H1 (cell line): ENCODE data around the gene KDM8. TPM values are rescaled to one million over a fixed set of nuclear protein-coding genes. Genes with fewer than 3 reads are reported as not detected.

Source experiments
- CTCF ChIA-PET: fragments of 300-600 bp; sonication (Branson Sonifier 250); formaldehyde crosslinking; loops from one replicate; lab custom pipeline; 2021; ENCODE audit not compliant: partially characterized antibody; lab: Charles Lee
- POLR2A ChIA-PET: fragments of 300-600 bp; sonication (Branson Sonifier 250); formaldehyde crosslinking; loops from one replicate; lab custom pipeline; 2021; ENCODE audit warnings: inconsistent platforms; ENCODE audit not compliant: partially characterized antibody; lab: Charles Lee
- DNase-seq, 2 experiments: peaks; one replicate each; pipeline versions ENCODE4 v3.0.0 to v3.0.0-alpha.2; 2010 to 2022; ENCODE audit warnings: low spot score in 2 of 2, low read depth in 1 of 2, mixed read lengths in 1 of 2
- FAIRE-seq: peaks from 2 replicates; lab custom pipeline; 2011; peaks lifted over from hg19 to GRCh38; lab: Jason Lieb, UNC
- H2AFZ ChIP-seq: 2 replicates; pipeline ENCODE4 v1.8.1; 2012; ENCODE audit warnings: low read length, inconsistent platforms
- H2AK5ac ChIP-seq: 2 replicates; pipeline ENCODE4 v1.6.1; 2013; ENCODE audit warnings: low read depth, low read length
- H2BK120ac ChIP-seq: replicated peaks from 2 replicates; pipeline ENCODE3; 2013; ENCODE audit warnings: low read depth, low read length, inconsistent platforms
- H2BK12ac ChIP-seq: 2 replicates; pipeline ENCODE4 v1.6.1; 2013; ENCODE audit warnings: low read depth, low read length
- H2BK15ac ChIP-seq: 2 replicates; pipeline ENCODE4 v1.6.1; 2013; ENCODE audit warnings: low read length
- H2BK20ac ChIP-seq: 2 replicates; pipeline ENCODE4 v1.6.1; 2013; ENCODE audit warnings: low read length
- H2BK5ac ChIP-seq: 2 replicates; pipeline ENCODE4 v1.6.1; 2013; ENCODE audit warnings: low read depth, low read length
- H3K14ac ChIP-seq: 2 replicates; pipeline ENCODE4 v1.6.1; 2013; ENCODE audit warnings: inconsistent platforms; ENCODE audit not compliant: insufficient read length
- H3K18ac ChIP-seq: 2 replicates; pipeline ENCODE4 v1.6.1; 2013; ENCODE audit warnings: low read length; ENCODE audit errors: extremely low read depth
- H3K23ac ChIP-seq: 2 replicates; pipeline ENCODE4 v1.6.1; 2013; ENCODE audit warnings: inconsistent platforms; ENCODE audit not compliant: insufficient read length
- H3K23me2 ChIP-seq: 2 replicates; pipeline ENCODE4 v1.6.1; 2013; ENCODE audit warnings: low read depth, low read length
- H3K27ac ChIP-seq: 2 replicates; pipeline ENCODE4 v1.6.1; 2011; ENCODE audit warnings: low read depth, low read length, inconsistent platforms
- H3K27me3 ChIP-seq, 4 experiments: replicated peaks in 1 of 4; 1 replicate in 1 of 4; 2 replicates in 3 of 4; pipeline versions ENCODE4 v1.6.1 to v1.8.1; 2011 to 2013; ENCODE audit warnings: low read length in 3 of 4, mild to moderate bottlenecking in 3 of 4, inconsistent platforms in 2 of 4, mixed read lengths in 2 of 4, moderate library complexity in 1 of 4; ENCODE audit not compliant: control insufficient read depth in 3 of 4, insufficient read depth in 3 of 4; ENCODE audit errors: extremely low read depth in 1 of 4
- H3K36me3 ChIP-seq, 4 experiments: 2 replicates each; pipeline versions ENCODE4 v1.6.1 to v1.8.1; 2011 to 2013; ENCODE audit warnings: mild to moderate bottlenecking in 4 of 4, low read length in 3 of 4, moderate library complexity in 2 of 4, control low read depth in 1 of 4, inconsistent platforms in 1 of 4; ENCODE audit not compliant: insufficient read depth in 4 of 4, control insufficient read depth in 2 of 4
- H3K4ac ChIP-seq: replicated peaks from 2 replicates; pipeline ENCODE3; 2013; ENCODE audit warnings: low read length, low read depth, mixed read lengths, inconsistent platforms; ENCODE audit not compliant: insufficient read length
- H3K4me1 ChIP-seq, 4 experiments: replicated peaks in 1 of 4; 1 replicate in 1 of 4; 2 replicates in 3 of 4; pipeline versions ENCODE4 v1.6.1 to v1.8.1; 2011 to 2013; ENCODE audit warnings: low read length in 3 of 4, inconsistent platforms in 2 of 4, mixed read lengths in 1 of 4; ENCODE audit not compliant: insufficient read depth in 4 of 4, control insufficient read depth in 3 of 4
- H3K4me2 ChIP-seq, 2 experiments: 2 replicates each; pipeline versions ENCODE4 v1.6.1 to v1.8.1; 2011 to 2013; ENCODE audit warnings: low read depth in 2 of 2, low read length in 2 of 2, control low read depth in 1 of 2, inconsistent platforms in 1 of 2, mild to moderate bottlenecking in 1 of 2; ENCODE audit not compliant: insufficient read depth in 1 of 2
- H3K4me3 ChIP-seq, 4 experiments: fragments of 200-600, 300-600 bp in 1 of 4; sonication (generic), shearing (Covaris generic), sonication (Bioruptor Twin) in 1 of 4; 2 replicates each; pipeline versions ENCODE4 v1.5.1 to v1.8.1; 2011 to 2016; ENCODE audit warnings: low read length in 4 of 4, low read depth in 3 of 4, control low read depth in 2 of 4, inconsistent platforms in 2 of 4, mild to moderate bottlenecking in 2 of 4, mixed read lengths in 1 of 4, moderate library complexity in 1 of 4; ENCODE audit not compliant: insufficient read depth in 2 of 4; ENCODE audit errors: extremely low read depth in 1 of 4
- H3K56ac ChIP-seq: replicated peaks from 2 replicates; pipeline ENCODE3; 2013; ENCODE audit warnings: low read depth, mild to moderate bottlenecking, mixed read lengths, low read length, inconsistent platforms; ENCODE audit not compliant: insufficient read length
- H3K79me1 ChIP-seq: 2 replicates; pipeline ENCODE4 v1.6.1; 2013; ENCODE audit warnings: low read depth, low read length, control low read depth
- H3K79me2 ChIP-seq, 2 experiments: 2 replicates each; pipeline versions ENCODE4 v1.6.1 to v1.8.1; 2012 to 2013; ENCODE audit warnings: low read length in 2 of 2, mild to moderate bottlenecking in 2 of 2, inconsistent platforms in 1 of 2; ENCODE audit not compliant: insufficient read depth in 2 of 2, control insufficient read depth in 1 of 2
- H3K9ac ChIP-seq, 4 experiments: replicated peaks in 1 of 4; 1 replicate in 1 of 4; 2 replicates in 3 of 4; pipeline versions ENCODE4 v1.6.1 to v1.8.1; 2011 to 2013; ENCODE audit warnings: low read depth in 3 of 4, low read length in 3 of 4, control low read depth in 2 of 4, mild to moderate bottlenecking in 2 of 4, moderate library complexity in 2 of 4, inconsistent platforms in 1 of 4; ENCODE audit errors: extremely low read depth in 1 of 4
- H3K9me3 ChIP-seq, 2 experiments: 2 replicates each; pipeline versions ENCODE4 v1.6.1 to v1.8.1; 2012 to 2013; ENCODE audit warnings: mild to moderate bottlenecking in 2 of 2, moderate library complexity in 2 of 2, control low read depth in 1 of 2, inconsistent platforms in 1 of 2, low read depth in 1 of 2, low read length in 1 of 2, mixed read lengths in 1 of 2; ENCODE audit not compliant: insufficient read depth in 2 of 2
- H4K20me1 ChIP-seq, 2 experiments: replicated peaks in 1 of 2; 2 replicates each; pipeline versions ENCODE3 to v1.8.1; 2011 to 2013; ENCODE audit warnings: inconsistent platforms in 2 of 2, low read length in 2 of 2, mild to moderate bottlenecking in 1 of 2; ENCODE audit not compliant: insufficient read depth in 2 of 2, control insufficient read depth in 1 of 2
- H4K5ac ChIP-seq: 2 replicates; pipeline ENCODE4 v1.6.1; 2013; ENCODE audit warnings: low read length, low read depth, mixed read lengths, inconsistent platforms; ENCODE audit not compliant: insufficient read length
- H4K8ac ChIP-seq: 2 replicates; pipeline ENCODE4 v1.8.0; 2013; ENCODE audit warnings: mild to moderate bottlenecking, moderate library complexity, low read length, inconsistent platforms; ENCODE audit not compliant: insufficient read depth; ENCODE audit errors: extremely low read depth
- H4K91ac ChIP-seq: replicated peaks from 2 replicates; pipeline ENCODE3; 2013; ENCODE audit warnings: low read length, mixed read lengths, inconsistent platforms; ENCODE audit not compliant: insufficient read length
- CEBPB ChIP-seq: IDR thresholded peaks from 2 replicates; pipeline ENCODE4 v1.6.1; 2012; ENCODE audit warnings: low read depth, low read length
- CHD1 ChIP-seq: IDR thresholded peaks from 2 replicates; pipeline ENCODE4 v1.6.1; 2012; ENCODE audit warnings: low read depth, low read length, improper control_type of control experiment
- CHD2 ChIP-seq: IDR thresholded peaks from 2 replicates; pipeline ENCODE4 v1.6.1; 2012; ENCODE audit warnings: low read length, improper control_type of control experiment
- CTCF ChIP-seq, 3 experiments: IDR thresholded peaks; 1 replicate in 2 of 3; 2 replicates in 1 of 3; pipeline versions ENCODE4 v1.5.1 to v1.6.1; 2011; ENCODE audit warnings: low read length in 3 of 3, mild to moderate bottlenecking in 3 of 3, inconsistent platforms in 2 of 3, low read depth in 1 of 3, moderate library complexity in 1 of 3; ENCODE audit not compliant: insufficient read depth in 1 of 3; ENCODE audit errors: control extremely low read depth in 1 of 3
- JUND ChIP-seq: IDR thresholded peaks from 2 replicates; pipeline ENCODE4 v1.6.1; 2011; ENCODE audit warnings: mild to moderate bottlenecking, improper control_type of control experiment, low read length
- KDM4A ChIP-seq: IDR thresholded peaks from one replicate; pipeline ENCODE4 v1.7.1; 2012; ENCODE audit warnings: low read depth, mild to moderate bottlenecking, moderate library complexity, low read length, inconsistent platforms; ENCODE audit not compliant: severe bottlenecking
- KDM5A ChIP-seq: fragments of 200-600 bp; IDR thresholded peaks from 2 replicates; pipeline ENCODE4 v1.7.1; 2012; ENCODE audit warnings: mild to moderate bottlenecking, low read length, inconsistent platforms, mixed read lengths
- MAFK ChIP-seq: IDR thresholded peaks from 2 replicates; pipeline ENCODE4 v1.6.1; 2012; ENCODE audit warnings: low read depth, mild to moderate bottlenecking, improper control_type of control experiment, low read length
- RFX5 ChIP-seq: IDR thresholded peaks from 2 replicates; pipeline ENCODE4 v1.6.1; 2011; ENCODE audit warnings: low read depth, low read length, improper control_type of control experiment, borderline replicate concordance
- WGBS, 2 experiments: shearing (Covaris generic) in 1 of 2; methylation state at CpG; one replicate each; pipeline versions ENCODE4 v1.1.6 to v1.1.7; 2013 to 2015; ENCODE audit warnings: low lambda C conversion rate in 2 of 2, mixed read lengths in 2 of 2, inconsistent platforms in 1 of 2, low coverage in 1 of 2, missing lambda C conversion rate in 1 of 2; ENCODE audit not compliant: insufficient replicate concordance in 2 of 2, insufficient coverage in 1 of 2, insufficient read length in 1 of 2; ENCODE audit errors: extremely low coverage in 1 of 2, missing lambda C conversion rate in 1 of 2; 5-methylcytosine and 5-hydroxymethylcytosine counted together
- polyA plus RNA-seq, 7 experiments: library from polyadenylated mRNA; depleted of rRNA in 3 of 7; stranded (reverse) in 5 of 7; unstranded in 2 of 7; fragments of >200 nt in 5 of 7; fragments of 200-250 nt in 2 of 7; gene quantifications; 1 replicate in 5 of 7; 2 replicates in 1 of 7; 4 replicates in 1 of 7; pipeline versions ENCODE4 v1.2.1 to v1.2.3, GENCODE V29; 2011 to 2013; ENCODE audit warnings: missing spikeins in 2 of 7, mixed read lengths in 2 of 7
- total RNA-seq: library from RNA; stranded (reverse); fragmentation: NEBNext Ultra II Directional; extraction: Animal tissue kit (Norgen Biotek cat#: 25700); gene quantifications from 2 replicates; pipeline ENCODE4 v1.2.1, GENCODE V29; 2021

KDM8 gene
- total and polyA plus RNA-seq, 2 of the 8 experiments (the other 6 are each of a cell fraction or from before 2014, with no cell fraction given): 10.3 to 12.8 TPM

- Histone ChIP-seq H3K23ac (no peak overlapping the region), H2BK12ac (no peak overlapping the region), H3K18ac (no peak overlapping the region), H3K4me2 (no peak overlapping the region), H3K4me1 (peaks cover 2 to 4% (median 4%) of the 10 kb centered on the region in 4 experiments; a peak in 4 of 7 replicates), H4K8ac (no peak overlapping the region), H3K27me3 (no peaks in the 10 kb centered on the region), H2AK5ac (no peak overlapping the region), H2BK120ac (no peak overlapping the region), H3K36me3 (no peaks in the 10 kb centered on the region), H4K91ac (no peak overlapping the region), H3K23me2 (0 out of 2 replicates have a peak, but pooled peaks cover 2% of the 10 kb centered on the region), H3K14ac (no peak overlapping the region), H3K79me1 (no peaks in the 10 kb centered on the region), H3K4me3 (no peak overlapping the region), H4K5ac (no peak overlapping the region), H2BK20ac (no peak overlapping the region), H3K4ac (no peak overlapping the region), H3K9ac (no peak overlapping the region), H2BK5ac (no peak overlapping the region), H3K79me2 (no peaks in the 10 kb centered on the region), H3K9me3 (no peaks in the 10 kb centered on the region), H2AFZ (no peak overlapping the region), H4K20me1 (no peaks in the 10 kb centered on the region), H3K56ac (no peak overlapping the region), H2BK15ac (no peak overlapping the region), H3K27ac (no peak overlapping the region)
- ChIA-PET CTCF (interaction anchor here (0.8 to 2.4 kb wide), 4 partner anchors 8 to 169 kb away, joined by 3 to 10 read pairs (median 4); no protein-coding TSS in a partner anchor), POLR2A (interaction anchor here (0.6 to 1.9 kb wide), 3 partner anchors 11 to 1186 kb away, joined by 3 to 6 read pairs (median 3); no protein-coding TSS in a partner anchor)
- WGBS, 2 experiments: 93% methylated on average over 12 of the region's 12 CpGs; no CpG with 5 or more reads in 1 of the 2 experiments
- FAIRE-seq: no peak
- TF ChIP-seq MAFK (no peak), CHD2 (no peak), JUND (no peak), CEBPB (no peak), RFX5 (no peak), CTCF (IDR thresholded peaks at IDR 0.05; ENCODE audit: control extremely low read depth in 1 of 3, insufficient read depth in 1 of 3, low read depth in 1 of 3, low read length in 3 of 3) (no peak), KDM5A (no peak), KDM4A (no peak), CHD1 (no peak)
- DNase-seq: no peak
Observed at GRCh38 chr16:27198451-27199234, 4.7 kb upstream of the KDM8 start.
